ENCODE measurements around the gene RPS6KC1. TPM values are rescaled to one million over a fixed set of nuclear protein-coding genes. Genes with fewer than 3 reads are reported as not detected.

The RPS6KC1 gene
- total RNA-seq, 2 experiments from 2014 or later: 9.8 to 12.8 TPM

DNA sequence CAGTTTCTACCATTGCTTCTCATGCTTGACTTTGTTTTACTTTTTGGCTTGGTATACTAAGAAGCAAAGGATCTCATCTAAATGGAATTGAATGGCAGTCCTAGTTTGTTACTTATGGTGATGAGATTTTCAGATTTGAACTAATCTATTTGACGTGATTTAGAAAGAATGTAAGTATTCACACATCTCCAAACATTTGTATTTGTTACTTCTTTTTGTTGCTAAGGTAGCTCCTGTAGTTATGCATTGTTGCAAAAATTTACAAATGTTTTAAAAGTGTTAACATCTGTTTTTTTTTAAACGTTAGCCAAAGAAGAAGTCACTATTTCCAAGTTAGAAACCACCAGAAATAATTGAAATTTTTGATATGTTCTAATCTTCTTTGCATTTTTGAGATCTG lies 222.5 kb downstream of the RPS6KC1 start:
- ChIA-PET CTCF (no interaction called here), POLR2A (no interaction called here)
- Mint-ChIP-seq H3K4me1 (peaks cover 10% of the 10 kb centered on the region), H3K27ac (no peak overlapping the region), H3K27me3 (no peaks in the 10 kb centered on the region), H3K9me3 (no peaks in the 10 kb centered on the region), H3K36me3 (ENCODE audit: low read depth) (peaks cover 12% of the 10 kb centered on the region), H3K4me3 (no peak overlapping the region)
- DNase-seq: no peak

DNA sequence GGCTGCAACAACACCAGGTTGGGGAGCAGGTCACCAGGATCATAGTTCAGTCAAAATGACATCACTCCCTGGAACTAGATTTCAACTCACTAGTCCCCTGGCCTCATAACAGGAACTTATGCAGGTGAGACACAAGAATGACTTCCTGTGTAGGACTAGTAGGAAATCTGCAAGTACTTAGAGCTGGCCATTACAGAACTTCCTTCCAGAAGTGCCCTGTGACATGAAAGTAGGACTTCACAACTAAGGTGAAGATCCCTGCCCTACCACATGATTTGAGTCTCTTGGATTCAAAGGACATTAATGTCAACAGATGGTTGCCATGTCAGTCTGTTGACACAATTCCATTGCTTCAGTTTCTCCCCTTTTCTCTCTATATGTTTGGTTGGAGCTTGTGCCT lies 223.1 kb downstream of the RPS6KC1 start:
- no peak overlapping the region for H3K4me3 Mint-ChIP-seq
- H3K27ac Mint-ChIP-seq: no peak overlapping the region
- ChIA-PET POLR2A (no interaction called here), CTCF (no interaction called here)
- peaks cover 10% of the 10 kb centered on the region for H3K4me1 Mint-ChIP-seq
- no peak for DNase-seq
- H3K27me3 Mint-ChIP-seq: no peaks in the 10 kb centered on the region
- H3K9me3 Mint-ChIP-seq: no peaks in the 10 kb centered on the region
- peaks cover 12% of the 10 kb centered on the region for H3K36me3 Mint-ChIP-seq (ENCODE audit: low read depth)

DNA sequence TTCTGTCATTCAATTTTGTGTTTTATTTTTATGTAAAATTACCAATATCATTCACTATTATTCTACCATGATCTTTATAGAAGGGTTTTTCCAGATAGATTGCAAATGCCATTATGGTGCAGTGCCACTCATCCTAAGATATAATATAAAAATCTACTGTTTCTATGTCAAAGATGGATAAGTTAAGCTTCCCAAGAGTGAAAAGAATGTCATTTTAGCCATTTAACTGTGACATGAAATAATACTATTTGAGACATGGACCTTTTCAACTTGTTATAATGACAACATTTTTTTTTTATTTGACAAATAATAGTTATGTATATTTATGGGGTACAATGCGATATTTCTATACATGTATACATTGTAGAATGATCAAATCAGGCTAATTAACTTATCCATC lies 224.3 kb downstream of the RPS6KC1 start:
- no peak overlapping the region for H3K4me3 Mint-ChIP-seq
- DNase-seq: no peak
- ChIA-PET POLR2A (no interaction called here), CTCF (no interaction called here)
- H3K9me3 Mint-ChIP-seq: no peaks in the 10 kb centered on the region
- H3K27me3 Mint-ChIP-seq: no peaks in the 10 kb centered on the region
- H3K36me3 Mint-ChIP-seq (ENCODE audit: low read depth): peaks cover 12% of the 10 kb centered on the region
- H3K4me1 Mint-ChIP-seq: peaks cover 10% of the 10 kb centered on the region
- H3K27ac Mint-ChIP-seq: no peak overlapping the region

DNA sequence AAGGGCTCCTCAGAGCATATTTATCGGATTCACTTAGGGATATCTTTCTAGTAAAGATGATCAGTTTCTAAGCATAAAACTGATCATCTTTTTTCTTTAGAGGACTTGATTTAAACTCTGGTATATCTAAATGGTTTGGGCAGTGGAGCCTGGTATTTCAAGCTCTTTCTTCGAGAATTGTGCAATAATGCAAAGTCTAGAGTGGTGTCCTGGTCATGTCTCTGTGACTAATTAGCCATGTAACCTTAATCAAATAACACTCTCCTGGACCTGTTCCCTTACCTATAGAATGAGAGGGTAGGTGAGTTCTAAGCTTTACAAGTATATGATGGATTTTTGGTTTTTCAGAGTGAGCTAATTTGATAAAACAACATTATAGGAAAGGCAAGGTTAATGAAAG lies 225.2 kb downstream of the RPS6KC1 start:
- DNase-seq: no peak
- POLR2A ChIA-PET: no interaction called here
- H3K4me3 Mint-ChIP-seq: no peak overlapping the region
- H3K4me1 Mint-ChIP-seq: peaks cover 10% of the 10 kb centered on the region
- H3K27me3 Mint-ChIP-seq: no peaks in the 10 kb centered on the region
- H3K36me3 Mint-ChIP-seq (ENCODE audit: low read depth): peaks cover 12% of the 10 kb centered on the region
- no peak overlapping the region for H3K27ac Mint-ChIP-seq
- H3K9me3 Mint-ChIP-seq: no peaks in the 10 kb centered on the region
- CTCF ChIA-PET: interaction anchor here (0.5 kb wide), 1 partner anchor 18 kb away, joined by 3 read pairs; no protein-coding TSS in a partner anchor

DNA sequence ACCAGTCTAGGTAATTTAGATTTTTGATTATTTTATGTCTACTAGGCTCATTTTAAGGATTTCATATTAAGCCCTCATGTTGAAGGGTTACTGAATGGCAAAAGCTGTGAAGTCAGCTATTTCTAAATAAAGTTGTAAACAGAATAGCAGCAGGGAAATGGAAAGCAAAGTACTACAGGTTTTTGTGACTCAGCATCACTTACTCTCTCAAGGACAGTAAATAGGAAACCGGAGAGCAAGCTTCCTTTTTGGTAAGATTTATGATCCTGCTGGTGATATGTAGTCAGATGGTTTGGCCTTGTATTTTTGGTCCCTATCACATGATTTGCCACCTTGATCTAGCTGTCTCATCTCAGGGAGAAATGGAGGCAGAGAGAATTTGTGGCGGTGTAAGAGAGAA lies 226.0 kb downstream of the RPS6KC1 start:
- H3K27me3 Mint-ChIP-seq: no peaks in the 10 kb centered on the region
- POLR2A ChIA-PET: no interaction called here
- H3K9me3 Mint-ChIP-seq: no peaks in the 10 kb centered on the region

DNA sequence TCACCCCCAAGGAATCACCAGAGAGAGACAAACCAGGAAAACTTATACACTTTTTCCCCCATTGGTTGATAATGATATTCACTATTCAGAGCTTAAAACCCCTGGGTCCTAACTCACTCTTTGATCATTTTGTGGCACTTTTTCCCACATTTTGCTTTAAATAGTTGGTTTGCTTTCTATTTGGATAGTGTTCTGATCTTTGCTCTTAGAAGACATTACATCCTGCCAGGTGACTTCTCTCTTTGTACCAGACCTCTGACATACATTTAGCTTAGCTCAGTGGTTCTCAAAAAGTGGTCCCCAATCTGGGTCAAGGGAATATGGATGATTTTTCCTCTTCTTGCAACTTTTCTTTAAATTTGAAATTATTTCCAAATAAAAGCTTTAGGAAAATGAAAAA lies 228.4 kb downstream of the RPS6KC1 start:
- no peak overlapping the region for H3K4me3 Mint-ChIP-seq
- peaks cover 5% of the 10 kb centered on the region for H3K36me3 Mint-ChIP-seq (ENCODE audit: low read depth)
- CTCF ChIA-PET: interaction anchor here (0.6 to 1.0 kb wide), 2 partner anchors 18 to 90 kb away, joined by 3 read pairs; no protein-coding TSS in a partner anchor
- H3K27ac Mint-ChIP-seq: no peak overlapping the region
- no peak for DNase-seq
- H3K4me1 Mint-ChIP-seq: peaks cover 3% of the 10 kb centered on the region
- POLR2A ChIA-PET: no interaction called here
- no peaks in the 10 kb centered on the region for H3K27me3 Mint-ChIP-seq
- no peaks in the 10 kb centered on the region for H3K9me3 Mint-ChIP-seq

More for the DNA sequence above, 226.0 kb downstream of the RPS6KC1 start:
- CTCF ChIA-PET: interaction anchor here (0.5 kb wide), 1 partner anchor 17 kb away, joined by 3 read pairs; no protein-coding TSS in a partner anchor
- no peak overlapping the region for H3K27ac Mint-ChIP-seq
- no peak for DNase-seq
- H3K4me3 Mint-ChIP-seq: no peak overlapping the region
- peaks cover 12% of the 10 kb centered on the region for H3K36me3 Mint-ChIP-seq (ENCODE audit: low read depth)
- peaks cover 10% of the 10 kb centered on the region for H3K4me1 Mint-ChIP-seq

DNA sequence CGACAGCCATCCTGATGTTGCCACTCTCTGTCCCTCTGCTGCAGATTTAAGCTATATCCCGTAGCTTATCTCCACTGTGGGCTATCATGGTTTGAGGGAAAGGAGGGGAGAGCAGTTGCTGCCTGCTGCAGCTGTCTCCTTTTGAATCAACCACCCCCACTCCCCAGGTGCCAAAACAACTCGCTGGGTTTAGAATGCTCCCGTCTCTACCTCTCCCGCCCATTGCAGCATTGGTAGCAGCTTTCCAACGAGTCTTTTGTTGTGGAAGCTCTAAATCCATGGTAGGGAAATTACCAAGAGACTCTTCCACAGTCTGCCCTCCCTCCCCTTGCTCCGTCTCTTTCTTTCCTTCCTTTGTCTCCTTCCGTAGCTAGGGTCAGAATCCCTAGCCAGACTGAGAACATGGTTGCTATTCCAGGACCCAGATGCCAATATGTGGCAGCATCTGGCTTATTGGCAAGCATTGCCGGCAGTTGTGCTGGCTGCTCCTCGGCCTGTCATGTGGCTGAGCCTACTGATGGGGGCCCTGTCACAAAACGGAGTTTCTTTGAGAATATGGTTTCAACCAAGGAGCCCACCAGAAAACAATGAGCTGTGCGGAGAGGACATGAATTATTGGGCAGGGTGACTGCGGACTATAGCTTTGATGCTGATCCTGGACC lies 230.7 kb downstream of the RPS6KC1 start:
- POLR2A ChIA-PET: no interaction called here
- CTCF ChIA-PET: no interaction called here
- DNase-seq: no peak
- H3K36me3 Mint-ChIP-seq (ENCODE audit: low read depth): no peaks in the 10 kb centered on the region
- H3K4me3 Mint-ChIP-seq: no peak overlapping the region
- H3K27me3 Mint-ChIP-seq: no peaks in the 10 kb centered on the region
- no peaks in the 10 kb centered on the region for H3K9me3 Mint-ChIP-seq
- peaks cover 2% of the 10 kb centered on the region for H3K4me1 Mint-ChIP-seq
- H3K27ac Mint-ChIP-seq: no peak overlapping the region

DNA sequence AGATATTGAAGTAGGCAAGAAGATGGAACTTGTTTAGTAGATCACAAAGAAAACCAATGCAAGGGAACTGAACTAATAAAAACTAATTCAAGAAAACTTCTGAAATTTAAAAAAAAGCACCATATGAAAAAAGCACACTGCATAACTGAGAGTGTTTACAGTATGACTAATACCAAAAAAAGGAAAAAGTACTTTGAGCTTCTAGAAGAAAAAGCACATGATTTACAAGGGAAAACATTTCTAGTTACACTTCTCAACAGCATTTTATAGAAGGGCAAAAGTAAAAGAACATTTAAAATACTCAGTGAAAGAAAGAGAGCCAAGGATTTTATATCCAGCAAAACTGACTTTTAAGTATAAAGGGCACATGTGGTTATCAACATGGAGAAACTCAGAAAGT lies 233.6 kb downstream of the RPS6KC1 start:
- no peak overlapping the region for H3K27ac Mint-ChIP-seq
- H3K36me3 Mint-ChIP-seq (ENCODE audit: low read depth): no peaks in the 10 kb centered on the region
- H3K9me3 Mint-ChIP-seq: no peaks in the 10 kb centered on the region
- no peak for DNase-seq
- H3K27me3 Mint-ChIP-seq: no peaks in the 10 kb centered on the region
- H3K4me1 Mint-ChIP-seq: no peaks in the 10 kb centered on the region
- ChIA-PET POLR2A (no interaction called here), CTCF (no interaction called here)
- no peak overlapping the region for H3K4me3 Mint-ChIP-seq

DNA sequence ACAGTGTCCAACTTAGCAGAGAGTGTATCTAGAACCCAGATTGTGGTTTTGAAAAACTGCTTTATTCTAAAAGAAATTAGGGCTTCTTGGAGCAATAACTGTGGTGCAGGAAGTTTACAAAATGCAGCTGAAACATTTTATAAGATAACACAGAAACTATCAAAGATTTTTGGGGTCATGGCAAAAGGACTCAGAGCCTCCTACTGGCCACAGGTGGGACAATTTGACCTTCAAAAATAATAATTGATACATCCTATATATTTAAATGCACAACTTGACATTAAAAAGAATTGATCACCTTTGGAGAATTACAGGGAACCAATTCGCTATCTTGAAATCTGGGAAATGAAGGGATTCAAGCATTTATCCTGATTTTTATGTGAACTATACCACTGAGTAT lies 235.2 kb downstream of the RPS6KC1 start:
- POLR2A ChIA-PET: no interaction called here
- Mint-ChIP-seq H3K36me3 (ENCODE audit: low read depth) (no peaks in the 10 kb centered on the region), H3K27me3 (no peaks in the 10 kb centered on the region), H3K9me3 (no peaks in the 10 kb centered on the region), H3K4me3 (no peak overlapping the region), H3K27ac (no peak overlapping the region), H3K4me1 (no peaks in the 10 kb centered on the region)
- DNase-seq: no peak
- CTCF ChIA-PET: no interaction called here

DNA sequence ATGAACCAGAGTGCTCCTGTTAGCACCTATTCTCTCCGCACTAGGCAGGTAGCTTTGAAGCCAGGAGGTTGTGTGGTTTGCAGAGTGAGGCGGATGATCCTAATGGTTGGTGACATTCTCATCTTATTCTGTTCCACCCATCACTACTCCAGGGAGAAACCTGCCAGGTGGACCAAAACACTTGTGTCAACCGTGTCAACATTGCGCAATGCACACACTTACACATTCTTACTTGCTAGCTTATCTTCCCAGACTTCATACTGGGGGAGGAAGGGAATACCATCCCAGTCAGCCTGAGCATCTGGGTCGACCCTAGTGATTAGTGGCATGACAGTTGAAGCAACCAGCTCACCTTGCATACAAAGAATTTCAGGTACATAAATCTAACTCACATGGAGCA lies 236.9 kb downstream of the RPS6KC1 start:
- DNase-seq: no peak
- H3K27me3 Mint-ChIP-seq: no peaks in the 10 kb centered on the region
- H3K4me1 Mint-ChIP-seq: no peaks in the 10 kb centered on the region
- H3K9me3 Mint-ChIP-seq: no peaks in the 10 kb centered on the region
- CTCF ChIA-PET: interaction anchor here (0.6 to 0.8 kb wide), 3 partner anchors 8 to 702 kb away, joined by 3 read pairs; no protein-coding TSS in a partner anchor
- no peak overlapping the region for H3K27ac Mint-ChIP-seq
- H3K4me3 Mint-ChIP-seq: no peak overlapping the region
- no peaks in the 10 kb centered on the region for H3K36me3 Mint-ChIP-seq (ENCODE audit: low read depth)
- POLR2A ChIA-PET: no interaction called here

DNA sequence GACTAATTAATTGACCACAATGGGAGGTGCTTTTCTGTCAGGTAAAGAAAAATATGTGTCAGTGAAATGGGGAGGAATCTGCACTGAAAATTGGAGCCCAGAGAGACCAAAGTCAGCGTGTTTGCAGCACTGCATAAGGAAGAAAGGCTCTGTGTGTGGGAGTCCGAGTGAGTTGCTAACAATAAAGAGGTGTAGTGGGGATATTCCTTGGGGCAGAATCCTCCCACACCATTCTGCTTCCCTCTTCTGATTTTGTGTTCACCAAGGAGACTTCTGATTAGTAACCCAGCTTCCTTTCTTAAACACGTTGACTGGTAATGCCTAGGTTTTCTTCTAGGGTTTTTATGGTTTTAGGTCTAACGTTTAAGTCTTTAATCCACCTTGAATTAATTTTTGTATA lies 240.5 kb downstream of the RPS6KC1 start:
- CTCF ChIA-PET: no interaction called here
- Mint-ChIP-seq H3K4me3 (no peak overlapping the region), H3K9me3 (peaks cover 2% of the 10 kb centered on the region), H3K27me3 (no peaks in the 10 kb centered on the region), H3K27ac (no peak overlapping the region), H3K4me1 (no peaks in the 10 kb centered on the region), H3K36me3 (ENCODE audit: low read depth) (no peaks in the 10 kb centered on the region)
- DNase-seq: no peak
- POLR2A ChIA-PET: no interaction called here

DNA sequence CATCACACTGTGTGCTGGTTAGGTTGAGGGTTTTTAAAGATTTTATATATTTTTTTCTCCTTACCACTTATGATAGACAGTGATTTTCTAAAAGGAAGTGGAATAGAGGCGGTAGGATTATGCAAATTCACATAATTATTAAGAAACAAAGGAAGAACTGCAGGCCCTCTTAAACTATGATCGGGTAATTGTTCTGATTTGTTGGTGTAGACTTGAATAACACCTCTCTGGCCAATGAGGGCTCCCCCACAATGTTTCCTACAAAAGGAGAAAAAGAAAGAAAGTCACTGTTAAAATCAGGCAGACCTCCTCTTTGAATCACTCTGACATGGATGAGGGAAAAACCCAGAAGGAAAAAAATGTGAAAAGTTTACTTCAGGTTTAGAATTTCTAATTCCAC lies 241.6 kb downstream of the RPS6KC1 start:
- CTCF ChIA-PET: no interaction called here

DNA sequence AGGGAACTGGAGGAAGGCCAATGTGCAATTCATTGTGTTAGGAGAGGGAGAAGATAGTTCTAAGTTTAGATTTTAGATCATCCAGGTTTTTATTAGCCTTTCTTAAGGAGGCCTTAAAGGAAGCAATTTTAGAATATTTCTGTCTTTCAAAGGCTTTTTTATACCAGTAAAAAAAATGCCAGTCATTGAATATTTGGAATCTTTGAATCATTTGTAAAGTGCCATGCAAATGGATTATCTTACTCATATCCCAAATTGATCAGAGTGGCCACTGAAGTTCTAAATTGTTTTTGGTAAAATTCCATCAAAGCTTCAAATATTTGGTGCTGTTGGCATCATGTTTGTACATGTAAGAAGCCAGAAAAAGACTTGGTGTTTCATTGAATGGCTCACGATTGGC lies 244.8 kb downstream of the RPS6KC1 start:
- H3K27me3 Mint-ChIP-seq: no peaks in the 10 kb centered on the region
- no peaks in the 10 kb centered on the region for H3K4me1 Mint-ChIP-seq
- DNase-seq: no peak

More for the DNA sequence above, 241.6 kb downstream of the RPS6KC1 start:
- Mint-ChIP-seq H3K36me3 (ENCODE audit: low read depth) (no peaks in the 10 kb centered on the region), H3K4me1 (no peaks in the 10 kb centered on the region), H3K27me3 (no peaks in the 10 kb centered on the region), H3K4me3 (no peak overlapping the region), H3K27ac (no peak overlapping the region), H3K9me3 (peaks cover 7% of the 10 kb centered on the region)
- POLR2A ChIA-PET: no interaction called here
- DNase-seq: no peak

DNA sequence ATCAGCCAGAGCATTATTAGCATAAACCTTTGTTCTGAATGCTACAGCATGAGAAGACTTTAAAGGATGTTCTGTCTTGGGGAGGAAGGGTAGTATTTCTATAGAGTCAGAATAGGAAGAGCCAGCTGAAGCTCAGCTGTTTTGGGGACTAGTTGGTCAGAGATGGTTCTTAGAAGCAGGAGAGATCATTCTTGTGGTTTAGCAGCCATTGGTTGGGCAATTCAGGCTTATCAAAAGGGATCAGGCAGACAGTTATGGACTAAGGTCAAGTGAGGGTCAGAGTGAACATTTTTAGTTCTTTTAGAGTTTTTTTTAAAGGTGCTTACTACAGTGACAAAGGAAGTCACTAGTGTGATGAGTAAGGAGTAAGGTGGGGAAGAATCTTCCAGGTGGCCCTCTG lies 245.5 kb downstream of the RPS6KC1 start:
- peaks cover 9% of the 10 kb centered on the region for H3K9me3 Mint-ChIP-seq
- no peak for DNase-seq
- no peaks in the 10 kb centered on the region for H3K4me1 Mint-ChIP-seq
- ChIA-PET CTCF (interaction anchor here (1.0 kb wide), 1 partner anchor 9 kb away, joined by 3 read pairs; no protein-coding TSS in a partner anchor), POLR2A (no interaction called here)
- H3K36me3 Mint-ChIP-seq (ENCODE audit: low read depth): no peaks in the 10 kb centered on the region
- H3K4me3 Mint-ChIP-seq: no peak overlapping the region
- no peak overlapping the region for H3K27ac Mint-ChIP-seq
- no peaks in the 10 kb centered on the region for H3K27me3 Mint-ChIP-seq

More for the DNA sequence above, 244.8 kb downstream of the RPS6KC1 start:
- no peak overlapping the region for H3K27ac Mint-ChIP-seq
- H3K9me3 Mint-ChIP-seq: peaks cover 9% of the 10 kb centered on the region
- H3K36me3 Mint-ChIP-seq (ENCODE audit: low read depth): no peaks in the 10 kb centered on the region
- H3K4me3 Mint-ChIP-seq: no peak overlapping the region
- POLR2A ChIA-PET: no interaction called here
- CTCF ChIA-PET: interaction anchor here (1.0 kb wide), 1 partner anchor 8 kb away, joined by 3 read pairs; no protein-coding TSS in a partner anchor

Data from activated CD4-positive, alpha-beta T cell treated with anti-CD3 and anti-CD28 coated beads, Interleukin-2, amount 10 ng/mL, durations not matched to agents 7 days and 5 days (primary cell).